Left ventricle myocardium inferior (tissue), 1 donor: Measurements from ENCODE around the gene BLVRA. TPM values are rescaled to one million over a fixed set of nuclear protein-coding genes. Genes with fewer than 3 reads are reported as not detected.

Experiments
- DNase-seq: peaks from one replicate; pipeline ENCODE4 v3.0.0-alpha.2; 2020
- H3K27ac ChIP-seq: fragments of 200-600 bp; replicated peaks from 2 replicates; pipeline ENCODE4 v1.8.0; 2021
- H3K27me3 ChIP-seq: fragments of 200-600 bp; 2 replicates; pipeline ENCODE4 v1.8.0; 2021; ENCODE audit warnings: low read depth
- H3K36me3 ChIP-seq: fragments of 200-600 bp; 2 replicates; pipeline ENCODE4 v1.8.0; 2021
- H3K4me1 ChIP-seq: fragments of 200-600 bp; 2 replicates; pipeline ENCODE4 v1.8.0; 2021
- H3K4me3 ChIP-seq: fragments of 200-600 bp; 2 replicates; pipeline ENCODE4 v1.8.0; 2021; ENCODE audit warnings: mild to moderate bottlenecking, moderate library complexity
- H3K9me3 ChIP-seq: fragments of 200-600 bp; replicated peaks from 2 replicates; pipeline ENCODE4 v1.8.0; 2021
- intact Hi-C: fragments of 100-400 bp; cut with micrococcal nuclease; formaldehyde crosslinking; loops from one replicate; pipeline ENCODE4 v1.11.0; 2022
- total RNA-seq: library from RNA; stranded (reverse); fragmentation: NEBNext Ultra II Directional; extraction: Animal tissue kit (Norgen Biotek cat#: 25700); gene quantifications from one replicate; pipeline ENCODE4 v1.2.1, GENCODE V29; 2021
- TF ChIP-seq, protein P1 (sequence below): fragments of 200-600 bp; IDR thresholded peaks from 2 replicates; pipeline ENCODE4 v1.8.0; 2021; ENCODE audit warnings: antibody characterized with exemption, mild to moderate bottlenecking, borderline replicate concordance
- donor health status: DM: no; HTN: yes; CAD: no; lungs with severe emphysema.

Gene BLVRA
- total RNA-seq, 1 donor from 2014 or later = 44.8 TPM

DNA sequence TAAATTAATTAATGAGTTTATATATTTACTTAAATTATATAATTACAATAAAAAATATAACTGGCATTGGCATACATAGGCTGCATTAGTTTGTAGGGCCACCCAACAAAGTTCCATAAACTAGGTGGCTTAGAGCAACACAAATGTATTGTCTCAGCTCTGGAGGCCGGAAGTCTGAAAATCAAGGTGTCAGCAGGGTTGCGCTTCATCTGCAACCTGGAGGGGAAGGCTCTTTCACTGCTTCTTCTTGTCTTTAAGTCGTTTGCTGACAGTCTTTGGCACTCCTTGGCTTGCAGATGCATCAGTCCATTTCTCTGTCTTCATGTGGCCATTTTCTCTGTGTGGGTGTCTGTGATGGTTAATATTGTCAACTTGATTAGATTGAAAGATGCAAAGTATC, 6.1 kb upstream of the BLVRA start:
- intact Hi-C loops = no loop called here
- TF ChIP-seq, protein P1, sequence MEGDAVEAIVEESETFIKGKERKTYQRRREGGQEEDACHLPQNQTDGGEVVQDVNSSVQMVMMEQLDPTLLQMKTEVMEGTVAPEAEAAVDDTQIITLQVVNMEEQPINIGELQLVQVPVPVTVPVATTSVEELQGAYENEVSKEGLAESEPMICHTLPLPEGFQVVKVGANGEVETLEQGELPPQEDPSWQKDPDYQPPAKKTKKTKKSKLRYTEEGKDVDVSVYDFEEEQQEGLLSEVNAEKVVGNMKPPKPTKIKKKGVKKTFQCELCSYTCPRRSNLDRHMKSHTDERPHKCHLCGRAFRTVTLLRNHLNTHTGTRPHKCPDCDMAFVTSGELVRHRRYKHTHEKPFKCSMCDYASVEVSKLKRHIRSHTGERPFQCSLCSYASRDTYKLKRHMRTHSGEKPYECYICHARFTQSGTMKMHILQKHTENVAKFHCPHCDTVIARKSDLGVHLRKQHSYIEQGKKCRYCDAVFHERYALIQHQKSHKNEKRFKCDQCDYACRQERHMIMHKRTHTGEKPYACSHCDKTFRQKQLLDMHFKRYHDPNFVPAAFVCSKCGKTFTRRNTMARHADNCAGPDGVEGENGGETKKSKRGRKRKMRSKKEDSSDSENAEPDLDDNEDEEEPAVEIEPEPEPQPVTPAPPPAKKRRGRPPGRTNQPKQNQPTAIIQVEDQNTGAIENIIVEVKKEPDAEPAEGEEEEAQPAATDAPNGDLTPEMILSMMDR = no peak
- Histone ChIP-seq H3K9me3 (no peaks in the 10 kb centered on the region), H3K36me3 (no peaks in the 10 kb centered on the region), H3K27me3 (peaks cover 10% of the 10 kb centered on the region), H3K4me1 (no peaks in the 10 kb centered on the region), H3K27ac (no peak overlapping the region), H3K4me3 (no peak overlapping the region)
- no peak for DNase-seq

DNA sequence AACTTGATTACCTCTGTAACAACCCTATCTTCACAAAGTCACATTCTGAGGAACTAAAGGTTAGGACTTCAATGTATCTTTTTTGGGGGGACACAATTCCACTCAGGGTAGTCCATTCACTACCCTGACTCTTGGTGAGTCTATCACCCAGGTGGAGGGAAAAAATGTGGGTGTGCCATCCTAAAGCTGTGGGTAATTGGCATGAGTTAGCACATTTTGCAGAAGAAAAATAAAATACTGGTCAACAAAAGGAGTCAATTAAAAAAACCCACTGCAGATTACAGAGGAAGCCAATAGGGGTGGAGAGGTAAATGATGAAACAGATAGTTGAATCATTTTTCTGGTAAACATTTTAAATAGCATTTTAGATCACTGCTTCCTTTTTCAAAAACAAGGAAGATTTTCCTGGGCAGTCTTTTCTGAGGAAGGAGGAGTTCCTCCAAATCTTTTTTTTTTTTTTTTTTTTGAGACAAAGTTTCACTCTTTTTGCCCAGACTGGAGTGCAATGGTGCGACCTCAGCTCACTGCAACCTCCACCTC, 5.1 kb upstream of the BLVRA start:
- H3K4me3 ChIP-seq = no peak overlapping the region
- intact Hi-C loops = no loop called here
- peaks cover 10% of the 10 kb centered on the region for H3K27me3 ChIP-seq
- H3K36me3 ChIP-seq = no peaks in the 10 kb centered on the region
- no peaks in the 10 kb centered on the region for H3K9me3 ChIP-seq
- H3K27ac ChIP-seq = no peak overlapping the region
- peaks cover 9% of the 10 kb centered on the region for H3K4me1 ChIP-seq
- no peak for DNase-seq
- TF ChIP-seq, protein P1 = no peak

DNA sequence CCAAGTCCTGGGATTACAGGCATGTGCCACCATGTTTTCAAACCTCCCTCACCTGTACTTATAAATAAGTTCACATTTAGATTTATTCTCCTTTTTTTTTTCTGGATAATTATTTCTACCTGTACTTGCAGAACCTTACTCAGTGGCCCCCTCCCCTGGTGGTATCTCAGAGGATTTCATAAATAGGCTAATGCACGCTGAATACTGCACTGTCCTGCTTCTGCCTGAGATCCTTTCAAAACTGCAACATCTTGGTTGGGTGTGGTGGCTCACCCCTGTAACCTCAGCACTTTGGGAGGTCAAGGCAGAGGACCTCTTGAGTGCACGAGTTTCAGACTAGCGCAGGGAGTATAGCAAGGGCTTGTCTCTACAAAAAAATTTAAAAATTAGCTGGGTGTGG, 4.6 kb upstream of the BLVRA start:
- Histone ChIP-seq H3K27ac (no peak overlapping the region), H3K4me3 (no peak overlapping the region), H3K9me3 (no peaks in the 10 kb centered on the region), H3K27me3 (peaks cover 10% of the 10 kb centered on the region), H3K36me3 (no peaks in the 10 kb centered on the region), H3K4me1 (peaks cover 14% of the 10 kb centered on the region)
- no peak for DNase-seq
- intact Hi-C loops = no loop called here
- TF ChIP-seq, protein P1 = no peak

DNA sequence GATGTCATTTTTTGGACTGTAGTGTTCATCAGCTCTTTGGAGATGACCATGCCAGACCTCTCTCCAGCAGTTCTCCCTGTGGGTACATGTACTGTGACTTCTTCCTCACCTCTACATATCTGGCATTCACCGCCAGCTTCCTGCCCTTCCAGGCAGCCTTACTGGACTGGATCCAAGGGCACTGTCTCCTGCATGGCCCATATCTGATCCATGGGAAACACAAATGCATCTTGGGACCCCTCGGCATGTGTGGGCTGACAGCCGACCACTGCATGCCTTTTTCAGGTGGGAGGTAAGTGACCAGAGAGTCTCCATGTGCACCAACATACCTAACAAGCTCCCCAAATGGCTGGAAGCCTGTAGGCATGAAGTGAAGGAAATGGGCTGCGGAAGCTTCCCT, 3.9 kb upstream of the BLVRA start:
- intact Hi-C loops = no loop called here

DNA sequence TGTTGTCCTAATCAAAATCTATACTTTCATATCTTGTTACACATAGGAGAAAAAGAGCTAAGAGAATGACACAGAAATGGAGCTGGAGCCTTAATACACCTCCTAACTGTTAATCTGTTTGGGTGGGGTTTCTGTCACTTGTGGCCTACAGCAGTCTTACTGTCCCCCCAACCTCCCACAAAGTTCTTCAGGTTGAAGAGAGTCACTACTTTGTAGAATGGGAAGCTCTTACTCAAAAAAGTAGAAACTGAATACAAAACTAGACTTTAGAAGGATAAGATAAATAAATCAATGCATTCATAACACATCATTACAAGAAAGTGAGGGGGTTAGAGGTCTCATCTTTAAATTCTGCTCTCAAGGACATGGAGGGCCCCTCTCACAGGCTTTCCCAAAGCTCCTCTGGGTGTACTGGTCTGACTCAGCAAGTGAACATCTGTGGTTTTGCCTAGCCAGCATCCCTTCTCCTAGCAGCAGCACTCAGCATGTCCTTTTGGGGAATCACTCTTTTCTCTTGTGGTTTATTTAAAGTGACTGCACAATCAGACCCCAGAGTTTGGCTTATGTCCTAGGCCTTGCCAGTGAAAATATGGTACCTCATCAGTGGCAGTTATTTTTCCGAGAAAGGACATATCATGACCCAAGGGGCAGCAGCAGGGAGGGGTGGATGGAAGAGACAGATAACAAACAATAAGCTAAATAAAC, 2.0 kb upstream of the BLVRA start:
- no peaks in the 10 kb centered on the region for H3K9me3 ChIP-seq
- no peaks in the 10 kb centered on the region for H3K27me3 ChIP-seq
- H3K27ac ChIP-seq = no peak overlapping the region
- no peak overlapping the region for H3K4me3 ChIP-seq
- H3K4me1 ChIP-seq = peaks cover 26% of the 10 kb centered on the region
- no peaks in the 10 kb centered on the region for H3K36me3 ChIP-seq
- no peak for DNase-seq
- intact Hi-C loops = no loop called here
- TF ChIP-seq, protein P1 = no peak

More for the DNA sequence above, 3.9 kb upstream of the BLVRA start:
- TF ChIP-seq, protein P1 = no peak
- Histone ChIP-seq H3K27ac (no peak overlapping the region), H3K27me3 (peaks cover 6% of the 10 kb centered on the region), H3K4me3 (no peak overlapping the region), H3K4me1 (peaks cover 21% of the 10 kb centered on the region), H3K36me3 (no peaks in the 10 kb centered on the region), H3K9me3 (no peaks in the 10 kb centered on the region)
- no peak for DNase-seq
